Vagina (tissue), 2 donors: ENCODE data around the gene TENM4. TPM values are rescaled to one million over a fixed set of nuclear protein-coding genes. Genes with fewer than 3 reads are reported as not detected.
"Not testable (repeated sequence)": the region's sequence is repeated elsewhere in the genome, so short reads cannot be mapped to it uniquely, and the experiment has no call there.

Experiments
- DNase-seq, 2 donors: peaks; one replicate each; pipeline ENCODE4 v3.0.0-alpha.2; 2017; ENCODE audit errors: extremely low spot score in 2 of 2
- H3K27ac ChIP-seq: fragments of 200-600 bp; sonication (generic); one replicate; pipeline ENCODE4 v1.5.1; 2019
- H3K27me3 ChIP-seq: fragments of 200-600 bp; sonication (generic); one replicate; pipeline ENCODE4 v1.5.1; 2019
- H3K36me3 ChIP-seq, 2 donors: fragments of 200-600 bp; sonication (generic); one replicate each; pipeline ENCODE4 v1.5.1; 2017 to 2019
- H3K4me1 ChIP-seq: fragments of 200-600 bp; sonication (generic); one replicate; pipeline ENCODE4 v1.5.1; 2019
- H3K4me3 ChIP-seq, 2 donors: fragments of 200-600 bp; sonication (generic); 1 replicate in 1 of 2; 2 replicates in 1 of 2; pipeline ENCODE4 v1.5.1; 2016 to 2019
- H3K9me3 ChIP-seq: fragments of 200-600 bp; sonication (generic); one replicate; pipeline ENCODE4 v1.5.1; 2019
- POLR2A ChIP-seq, 2 donors: fragments of 450-650 bp; IDR thresholded peaks; one replicate each; pipeline ENCODE4 v1.6.1; 2017; ENCODE audit warnings: antibody characterized with exemption in 2 of 2, mild to moderate bottlenecking in 2 of 2, moderate library complexity in 2 of 2
- POLR2AphosphoS5 ChIP-seq, 2 donors: sonication (generic); formaldehyde crosslinking; IDR thresholded peaks; one replicate each; pipeline ENCODE4 v1.9.0; 2017; ENCODE audit warnings: antibody characterized with exemption in 2 of 2, mild to moderate bottlenecking in 2 of 2, low read depth in 1 of 2; ENCODE audit not compliant: insufficient read depth in 1 of 2
- intact Hi-C: fragments of 100-400 bp; cut with DNase I; formaldehyde crosslinking; loops from one replicate; pipeline ENCODE4 v1.15.1; 2023
- total RNA-seq: library from RNA; depleted of rRNA; stranded (reverse); fragments of >200 nt; gene quantifications from one replicate; pipeline ENCODE4 v1.2.3, GENCODE V29; 2016
- TF ChIP-seq, protein P1 (sequence below), 3 experiments: fragments of 450-650 bp in 2 of 3; fragments of 200-600 bp in 1 of 3; sonication (generic) in 1 of 3; IDR thresholded peaks; one replicate each; pipeline ENCODE4 v1.5.1; 2017 to 2019; ENCODE audit warnings: antibody characterized with exemption in 3 of 3, mild to moderate bottlenecking in 2 of 3, moderate library complexity in 2 of 3

The TENM4 gene
- total RNA-seq, 1 donor from 2014 or later: 12.5 TPM

DNA sequence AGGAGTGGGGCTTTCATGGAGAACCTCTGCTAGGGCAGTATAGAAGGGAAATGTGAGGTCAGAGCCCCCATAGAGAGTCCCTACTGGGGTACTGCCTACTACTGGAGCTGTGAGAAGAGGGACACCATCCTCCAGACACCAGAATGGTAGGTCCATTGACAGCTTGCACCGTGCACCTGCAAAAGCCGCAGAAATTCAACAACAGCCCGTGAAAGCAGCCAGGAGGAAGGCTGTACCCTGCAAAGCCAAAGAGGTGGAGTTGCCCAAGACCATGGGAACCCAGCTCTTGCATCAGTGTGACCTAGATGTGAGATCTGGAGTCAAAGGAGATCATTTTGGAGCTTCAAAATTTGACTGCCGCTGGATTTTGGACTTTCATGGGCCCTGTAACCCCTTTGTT lies 245.6 kb downstream of the TENM4 start:
- H3K4me1 ChIP-seq: peaks cover 3% of the 10 kb centered on the region
- intact Hi-C loops: no loop called here
- H3K36me3 ChIP-seq: no peaks in the 10 kb centered on the region
- no peaks in the 10 kb centered on the region for H3K27me3 ChIP-seq
- H3K9me3 ChIP-seq: no peaks in the 10 kb centered on the region
- TF ChIP-seq POLR2A (IDR thresholded peaks at IDR 0.05) (no peak), POLR2AphosphoS5 (IDR thresholded peaks at IDR 0.05; ENCODE audit: insufficient read depth in 1 of 2, low read depth in 1 of 2) (no peak)
- TF ChIP-seq, protein P1, sequence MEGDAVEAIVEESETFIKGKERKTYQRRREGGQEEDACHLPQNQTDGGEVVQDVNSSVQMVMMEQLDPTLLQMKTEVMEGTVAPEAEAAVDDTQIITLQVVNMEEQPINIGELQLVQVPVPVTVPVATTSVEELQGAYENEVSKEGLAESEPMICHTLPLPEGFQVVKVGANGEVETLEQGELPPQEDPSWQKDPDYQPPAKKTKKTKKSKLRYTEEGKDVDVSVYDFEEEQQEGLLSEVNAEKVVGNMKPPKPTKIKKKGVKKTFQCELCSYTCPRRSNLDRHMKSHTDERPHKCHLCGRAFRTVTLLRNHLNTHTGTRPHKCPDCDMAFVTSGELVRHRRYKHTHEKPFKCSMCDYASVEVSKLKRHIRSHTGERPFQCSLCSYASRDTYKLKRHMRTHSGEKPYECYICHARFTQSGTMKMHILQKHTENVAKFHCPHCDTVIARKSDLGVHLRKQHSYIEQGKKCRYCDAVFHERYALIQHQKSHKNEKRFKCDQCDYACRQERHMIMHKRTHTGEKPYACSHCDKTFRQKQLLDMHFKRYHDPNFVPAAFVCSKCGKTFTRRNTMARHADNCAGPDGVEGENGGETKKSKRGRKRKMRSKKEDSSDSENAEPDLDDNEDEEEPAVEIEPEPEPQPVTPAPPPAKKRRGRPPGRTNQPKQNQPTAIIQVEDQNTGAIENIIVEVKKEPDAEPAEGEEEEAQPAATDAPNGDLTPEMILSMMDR (IDR thresholded peaks at IDR 0.05): no peak
- no peak for DNase-seq
- no peak overlapping the region for H3K4me3 ChIP-seq
- H3K27ac ChIP-seq: no peak overlapping the region

DNA sequence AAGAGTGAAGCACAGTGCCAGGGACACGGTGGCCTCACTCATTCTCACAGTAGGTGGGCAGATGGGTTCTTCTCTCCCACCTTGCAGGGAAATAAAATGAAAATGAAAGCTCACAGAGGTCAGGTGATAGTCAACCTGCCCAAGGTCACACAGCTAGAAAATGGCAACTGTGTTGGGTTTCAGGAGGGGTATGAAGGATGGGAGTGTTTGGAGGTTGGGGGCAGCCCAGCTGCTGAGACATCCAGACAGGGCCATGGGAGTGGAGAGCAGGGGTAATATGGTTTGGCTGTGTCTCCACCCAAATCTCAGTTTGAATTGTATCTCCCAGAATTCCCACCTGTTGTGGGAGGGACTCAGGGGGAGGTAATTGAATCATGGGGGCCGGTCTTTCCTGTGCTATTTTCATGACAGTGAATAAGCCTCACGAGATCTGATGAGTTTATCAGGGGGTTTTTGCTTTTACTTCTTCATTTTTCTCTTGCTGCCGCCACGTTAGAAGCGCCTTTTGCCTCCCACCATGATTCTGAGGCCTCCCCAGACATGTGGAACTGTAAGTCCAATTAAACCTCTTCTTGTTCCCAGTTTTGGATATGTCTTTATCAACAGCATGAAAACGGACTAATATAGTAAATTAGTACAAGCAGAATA lies 247.0 kb downstream of the TENM4 start:
- Histone ChIP-seq H3K9me3 (no peaks in the 10 kb centered on the region), H3K36me3 (no peaks in the 10 kb centered on the region), H3K27me3 (no peaks in the 10 kb centered on the region), H3K4me3 (no peak overlapping the region), H3K27ac (no peak overlapping the region), H3K4me1 (peaks cover 3% of the 10 kb centered on the region)
- no peak for TF ChIP-seq POLR2AphosphoS5 (IDR thresholded peaks at IDR 0.05; ENCODE audit: insufficient read depth in 1 of 2, low read depth in 1 of 2)
- TF ChIP-seq, protein P1 (IDR thresholded peaks at IDR 0.05): no peak
- TF ChIP-seq POLR2A (IDR thresholded peaks at IDR 0.05): no peak
- intact Hi-C loops: no loop called here
- DNase-seq: no peak

DNA sequence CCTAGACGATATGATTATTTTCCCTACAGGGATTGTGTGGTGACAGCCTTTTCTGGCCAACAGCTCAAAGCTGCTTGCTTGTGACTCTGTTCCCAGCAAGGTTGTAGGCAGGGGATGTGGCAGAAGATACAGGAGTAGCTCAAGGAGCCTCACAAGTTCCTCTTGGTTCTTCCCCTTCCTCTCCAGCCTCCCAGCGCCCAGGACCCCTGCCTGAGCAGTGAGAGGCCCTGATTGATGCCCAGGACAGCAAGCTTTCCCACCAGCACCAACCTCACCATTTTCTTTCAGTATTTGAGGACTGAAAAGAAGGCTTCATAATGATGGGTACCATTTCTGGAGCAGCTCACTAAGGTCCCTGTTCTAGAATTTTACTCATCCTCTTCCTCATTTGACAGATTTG lies 248.0 kb downstream of the TENM4 start:
- H3K27ac ChIP-seq: no peak overlapping the region
- TF ChIP-seq POLR2A (IDR thresholded peaks at IDR 0.05) (no peak), POLR2AphosphoS5 (IDR thresholded peaks at IDR 0.05; ENCODE audit: insufficient read depth in 1 of 2, low read depth in 1 of 2) (no peak)
- TF ChIP-seq, protein P1 (IDR thresholded peaks at IDR 0.05): no peak
- H3K9me3 ChIP-seq: no peaks in the 10 kb centered on the region
- intact Hi-C loops: no loop called here
- no peaks in the 10 kb centered on the region for H3K27me3 ChIP-seq
- H3K36me3 ChIP-seq: no peaks in the 10 kb centered on the region
- no peak overlapping the region for H3K4me3 ChIP-seq
- H3K4me1 ChIP-seq: peaks cover 3% of the 10 kb centered on the region
- DNase-seq: no peak

DNA sequence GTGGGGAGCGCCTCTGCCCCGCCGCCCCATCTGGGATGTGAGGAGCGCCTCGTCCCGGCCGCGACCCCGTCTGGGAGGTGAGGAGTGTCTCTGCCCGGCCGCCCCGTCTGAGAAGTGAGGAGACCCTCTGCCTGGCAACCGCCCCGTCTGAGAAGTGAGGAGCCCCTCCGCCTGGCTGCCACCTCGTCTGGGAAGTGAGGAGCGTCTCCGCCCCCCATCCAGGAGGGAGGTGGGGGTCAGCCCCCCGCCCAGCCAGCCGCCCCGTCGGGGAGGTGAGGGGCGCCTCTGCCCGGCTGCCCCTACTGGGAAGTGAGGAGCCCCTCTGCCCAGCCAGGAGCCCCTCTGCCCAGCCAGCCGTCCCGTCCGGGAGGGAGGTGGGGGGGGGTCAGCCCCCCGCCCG lies 249.1 kb downstream of the TENM4 start:
- H3K27me3 ChIP-seq, H3K36me3 ChIP-seq, H3K4me1 ChIP-seq, intact Hi-C loops, H3K9me3 ChIP-seq, H3K4me3 ChIP-seq, DNase-seq, H3K27ac ChIP-seq: not testable (repeated sequence)

DNA sequence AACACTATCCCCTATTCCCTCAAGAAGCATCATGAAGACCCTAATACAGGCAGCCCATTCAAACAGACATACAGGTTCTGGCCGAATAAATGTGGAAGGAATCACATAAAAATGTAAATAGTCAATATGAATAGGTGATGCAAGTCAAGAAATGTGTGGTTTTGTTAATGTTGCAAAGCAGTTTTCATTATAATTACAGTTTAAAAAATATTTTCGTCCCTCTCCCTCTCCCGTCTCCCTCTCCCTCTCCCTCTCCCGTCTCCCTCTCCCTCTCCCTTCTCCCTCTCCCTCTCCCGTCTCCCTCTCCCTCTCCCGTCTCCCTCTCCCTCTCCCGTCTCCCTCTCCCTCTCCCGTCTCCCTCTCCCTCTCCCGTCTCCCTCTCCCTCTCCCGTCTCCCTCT lies 250.3 kb downstream of the TENM4 start:
- H3K4me1 ChIP-seq, H3K9me3 ChIP-seq, DNase-seq, H3K27ac ChIP-seq, H3K4me3 ChIP-seq, H3K36me3 ChIP-seq, H3K27me3 ChIP-seq, intact Hi-C loops: not testable (repeated sequence)

GRCh38 chr11:79189601-79190000 lies 251.2 kb downstream of the TENM4 start:
- TF ChIP-seq POLR2AphosphoS5 (IDR thresholded peaks at IDR 0.05; ENCODE audit: insufficient read depth in 1 of 2, low read depth in 1 of 2) (no peak), POLR2A (IDR thresholded peaks at IDR 0.05) (no peak)
- TF ChIP-seq, protein P1 (IDR thresholded peaks at IDR 0.05): no peak
- H3K9me3 ChIP-seq: no peaks in the 10 kb centered on the region
- intact Hi-C loops: no loop called here
- H3K27me3 ChIP-seq: no peaks in the 10 kb centered on the region
- no peak for DNase-seq
- no peaks in the 10 kb centered on the region for H3K4me1 ChIP-seq
- H3K4me3 ChIP-seq: no peak overlapping the region
- H3K27ac ChIP-seq: no peak overlapping the region
- no peaks in the 10 kb centered on the region for H3K36me3 ChIP-seq
